Ascending aorta (tissue), 2 donors: ENCODE measurements around the gene SEC22B. TPM values are rescaled to one million over a fixed set of nuclear protein-coding genes. Genes with fewer than 3 reads are reported as not detected.
"Not testable (repeated sequence)": the region's sequence is repeated elsewhere in the genome, so short reads cannot be mapped to it uniquely, and the experiment has no call there.

Source experiments
- DNase-seq, 2 donors: peaks; one replicate each; pipeline ENCODE4 v3.0.0-alpha.2; 2019; ENCODE audit warnings: low spot score in 2 of 2
- H3K27ac ChIP-seq, 2 donors: fragments of 200-600 bp; sonication (generic); one replicate each; pipeline ENCODE4 v1.5.1; 2016 to 2017; ENCODE audit warnings: mild to moderate bottlenecking in 1 of 2
- H3K27me3 ChIP-seq: fragments of 200-600 bp; sonication (generic); one replicate; pipeline ENCODE4 v1.5.1; 2017
- H3K36me3 ChIP-seq, 2 donors: fragments of 200-600 bp; sonication (generic); one replicate each; pipeline ENCODE4 v1.5.1; 2016
- H3K4me1 ChIP-seq, 2 donors: fragments of 200-600 bp; sonication (generic); one replicate each; pipeline ENCODE4 v1.5.1; 2016 to 2017; ENCODE audit warnings: mild to moderate bottlenecking in 1 of 2
- H3K4me3 ChIP-seq, 2 donors: fragments of 200-600 bp; sonication (generic); one replicate each; pipeline ENCODE4 v1.5.1; 2016 to 2017; ENCODE audit warnings: mild to moderate bottlenecking in 1 of 2
- H3K9me3 ChIP-seq, 2 donors: fragments of 200-600 bp; sonication (generic); one replicate each; pipeline ENCODE4 v1.5.1; 2016
- intact Hi-C: fragments of 100-400 bp; cut with DNase I; formaldehyde crosslinking; loops from one replicate; pipeline ENCODE4 v1.15.1; 2023
- total RNA-seq: library from RNA; depleted of rRNA; stranded (reverse); fragments of >200 nt; gene quantifications from one replicate; pipeline ENCODE4 v1.1.0, GENCODE V29; 2016
- TF ChIP-seq, protein P1 (sequence below), 3 experiments: fragments of 200-600 bp in 2 of 3; fragments of 450-650 bp in 1 of 3; sonication (generic) in 2 of 3; IDR thresholded peaks; one replicate each; pipeline ENCODE4 v1.5.1; 2016 to 2019; ENCODE audit warnings: antibody characterized with exemption in 3 of 3, mild to moderate bottlenecking in 1 of 3, moderate library complexity in 1 of 3

The SEC22B gene
- total RNA-seq, 1 donor from 2014 or later = 16.8 TPM

DNA sequence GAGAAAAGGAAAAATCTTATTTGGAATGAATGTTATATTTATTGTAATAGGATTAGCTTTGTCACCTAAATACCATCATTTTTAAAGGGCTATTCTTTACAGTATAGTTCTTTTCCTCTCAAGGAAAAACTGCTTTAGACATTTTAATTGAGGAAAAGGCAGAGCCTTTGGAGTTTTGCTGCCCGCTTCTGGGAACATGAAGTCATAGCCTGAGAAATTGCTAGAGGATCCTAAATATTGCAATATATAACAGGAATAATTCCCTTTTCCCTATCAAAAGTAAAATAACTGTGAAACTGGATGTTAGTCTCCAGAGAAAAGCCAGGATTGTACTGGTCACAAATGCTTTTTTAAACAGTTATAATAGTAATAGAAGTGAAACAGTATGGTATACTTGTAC lies 30.5 kb downstream of the SEC22B start:
- not testable (repeated sequence) for DNase-seq, H3K27ac ChIP-seq, H3K36me3 ChIP-seq, H3K9me3 ChIP-seq, H3K27me3 ChIP-seq, H3K4me3 ChIP-seq
- TF ChIP-seq, protein P1, sequence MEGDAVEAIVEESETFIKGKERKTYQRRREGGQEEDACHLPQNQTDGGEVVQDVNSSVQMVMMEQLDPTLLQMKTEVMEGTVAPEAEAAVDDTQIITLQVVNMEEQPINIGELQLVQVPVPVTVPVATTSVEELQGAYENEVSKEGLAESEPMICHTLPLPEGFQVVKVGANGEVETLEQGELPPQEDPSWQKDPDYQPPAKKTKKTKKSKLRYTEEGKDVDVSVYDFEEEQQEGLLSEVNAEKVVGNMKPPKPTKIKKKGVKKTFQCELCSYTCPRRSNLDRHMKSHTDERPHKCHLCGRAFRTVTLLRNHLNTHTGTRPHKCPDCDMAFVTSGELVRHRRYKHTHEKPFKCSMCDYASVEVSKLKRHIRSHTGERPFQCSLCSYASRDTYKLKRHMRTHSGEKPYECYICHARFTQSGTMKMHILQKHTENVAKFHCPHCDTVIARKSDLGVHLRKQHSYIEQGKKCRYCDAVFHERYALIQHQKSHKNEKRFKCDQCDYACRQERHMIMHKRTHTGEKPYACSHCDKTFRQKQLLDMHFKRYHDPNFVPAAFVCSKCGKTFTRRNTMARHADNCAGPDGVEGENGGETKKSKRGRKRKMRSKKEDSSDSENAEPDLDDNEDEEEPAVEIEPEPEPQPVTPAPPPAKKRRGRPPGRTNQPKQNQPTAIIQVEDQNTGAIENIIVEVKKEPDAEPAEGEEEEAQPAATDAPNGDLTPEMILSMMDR (IDR thresholded peaks at IDR 0.05) = peak in 2 of 3 experiments; percentile 30 to 34
- H3K4me1 ChIP-seq = peaks cover 3 to 16% of the 10 kb centered on the region in 2 donors
- intact Hi-C loops = loop anchor here (5.0 kb wide), 1 partner anchor 274 kb away; no protein-coding TSS in a partner anchor

DNA sequence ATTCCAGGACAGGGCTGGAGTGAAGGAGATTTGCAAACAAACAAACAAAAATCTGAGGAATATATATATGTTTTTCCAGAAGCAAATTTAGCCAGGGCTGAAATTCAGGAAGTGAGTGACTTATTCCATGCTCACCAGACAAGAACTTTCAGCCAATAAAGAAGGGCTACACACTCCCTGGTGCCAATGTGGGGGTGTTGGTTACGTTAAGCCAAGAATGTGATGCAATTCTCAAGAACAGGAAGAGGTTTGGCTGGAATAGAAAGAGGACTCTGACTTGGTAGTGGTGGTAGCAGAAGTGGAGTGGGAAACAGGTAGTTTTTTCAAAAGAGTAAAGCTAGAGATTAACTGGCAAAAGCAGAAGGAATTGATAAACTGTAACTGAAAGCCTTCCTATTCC lies 31.7 kb downstream of the SEC22B start:
- H3K27ac ChIP-seq = peak overlapping the region; percentile 78 to 81
- not testable (repeated sequence) for H3K9me3 ChIP-seq, H3K36me3 ChIP-seq, H3K4me3 ChIP-seq, H3K27me3 ChIP-seq, DNase-seq
- H3K4me1 ChIP-seq = peaks cover 3 to 16% of the 10 kb centered on the region in 2 donors
- intact Hi-C loops = loop anchor here (5.0 kb wide), 1 partner anchor 272 kb away; no protein-coding TSS in a partner anchor

DNA sequence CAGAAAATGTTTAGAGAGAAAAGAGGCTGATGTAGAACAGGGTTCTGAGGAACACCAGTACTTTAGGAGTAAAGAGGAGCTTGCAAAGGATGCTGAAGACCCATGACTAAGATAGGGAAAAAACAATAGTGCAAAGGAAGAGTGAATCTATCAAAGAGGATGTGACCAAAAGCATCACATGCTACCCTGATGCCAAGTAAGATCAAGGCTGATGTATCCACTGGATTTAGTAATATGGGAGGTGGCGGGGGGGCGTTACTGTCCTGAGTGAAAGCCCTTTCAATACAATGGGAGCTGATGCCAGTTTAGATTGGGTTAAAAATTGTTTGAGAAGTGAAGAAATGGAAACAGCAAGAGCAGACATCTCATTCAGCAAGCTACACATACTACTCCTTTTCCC lies 32.2 kb downstream of the SEC22B start:
- intact Hi-C loops, DNase-seq, H3K27me3 ChIP-seq, H3K4me3 ChIP-seq, H3K9me3 ChIP-seq, H3K36me3 ChIP-seq: not testable (repeated sequence)
- Histone ChIP-seq H3K27ac (peak overlapping the region; percentile 78 to 80), H3K4me1 (peaks cover 3 to 16% of the 10 kb centered on the region in 2 donors)

DNA sequence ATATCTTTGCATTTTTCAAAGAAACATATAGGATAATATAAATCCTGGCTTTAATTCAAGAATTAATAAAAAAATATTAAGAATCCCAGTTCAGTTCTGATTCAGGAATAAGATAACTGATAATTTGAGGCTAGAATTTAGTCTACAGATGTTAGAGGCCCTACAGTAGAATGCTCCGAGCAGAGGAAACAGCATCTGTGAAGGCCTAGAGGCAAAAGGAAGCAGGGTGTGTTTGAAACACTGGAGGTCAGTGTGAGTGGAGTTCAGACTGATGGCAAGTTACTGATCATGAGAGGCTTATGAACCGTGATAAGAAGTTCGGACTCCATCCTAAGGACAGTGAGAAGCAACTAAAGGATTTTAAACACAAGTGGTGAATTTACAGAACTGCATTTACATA lies 33.0 kb downstream of the SEC22B start:
- intact Hi-C loops, DNase-seq, H3K9me3 ChIP-seq, H3K4me3 ChIP-seq, H3K36me3 ChIP-seq, H3K27me3 ChIP-seq: not testable (repeated sequence)
- Histone ChIP-seq H3K27ac (peak overlapping the region; percentile 78 to 80), H3K4me1 (peaks cover 3 to 16% of the 10 kb centered on the region in 2 donors)

DNA sequence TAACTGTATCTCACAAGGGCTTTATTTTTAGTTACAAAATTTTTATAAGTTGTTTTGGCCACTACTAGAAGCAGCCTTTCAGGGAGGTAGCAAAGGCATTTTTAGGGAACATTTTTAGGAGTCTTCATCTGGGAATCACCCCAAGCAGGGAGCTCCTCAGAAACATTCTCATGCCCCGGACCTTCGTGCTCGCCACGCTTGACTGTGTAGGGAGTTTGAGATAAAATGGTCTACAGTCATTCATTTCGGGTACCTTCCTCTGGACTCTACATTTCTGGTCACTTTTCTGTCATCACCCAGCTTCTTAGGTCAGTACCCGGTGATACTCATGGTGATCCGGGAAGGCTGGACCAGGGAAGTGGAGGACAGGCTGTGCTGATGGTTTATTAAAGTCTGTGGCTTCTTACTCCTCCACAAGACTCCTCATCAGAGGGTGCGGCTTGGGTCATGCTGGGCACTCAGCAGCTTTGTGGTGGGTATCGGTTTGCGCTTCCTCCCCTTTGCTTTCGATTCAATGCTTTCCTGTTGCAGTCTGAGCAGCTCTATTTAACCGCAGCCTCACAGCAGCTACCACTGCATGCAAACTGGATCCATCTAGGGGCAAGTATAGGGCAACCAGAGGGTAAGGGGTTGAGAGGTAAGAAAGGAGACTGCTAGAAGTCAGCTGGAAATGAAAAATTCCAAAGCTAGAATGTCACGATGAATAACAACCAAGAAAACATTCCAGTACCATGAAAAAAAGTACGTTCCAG lies 33.6 kb downstream of the SEC22B start:
- H3K9me3 ChIP-seq, H3K27me3 ChIP-seq, H3K4me3 ChIP-seq, H3K36me3 ChIP-seq, intact Hi-C loops: not testable (repeated sequence)
- DNase-seq = peak in 1 of 2 donors; percentile 75
- H3K4me1 ChIP-seq = peaks cover 3 to 16% of the 10 kb centered on the region in 2 donors
- peak overlapping the region; percentile 78 to 80 for H3K27ac ChIP-seq

DNA sequence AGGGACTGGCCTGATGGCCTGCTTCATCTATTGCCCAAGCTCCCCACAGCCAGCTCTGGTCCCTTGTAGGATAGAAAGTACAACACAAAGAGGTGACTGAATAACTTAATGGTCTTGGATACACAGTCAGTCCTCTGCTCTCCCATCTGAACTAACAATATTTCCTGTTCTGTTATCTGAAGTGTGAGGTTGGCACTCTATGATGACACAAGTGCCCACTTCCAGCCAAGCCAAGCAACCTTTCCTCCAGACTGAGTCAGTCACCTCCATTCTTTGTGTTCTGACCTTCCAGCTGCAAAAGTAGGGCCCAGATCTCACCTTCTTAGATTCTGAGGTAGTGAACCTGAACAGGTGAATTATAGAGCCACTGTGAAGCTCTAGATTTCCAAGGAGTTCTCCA lies 34.5 kb downstream of the SEC22B start:
- H3K27me3 ChIP-seq, intact Hi-C loops: not testable (repeated sequence)
- H3K27ac ChIP-seq = peak overlapping the region; percentile 78 to 80

DNA sequence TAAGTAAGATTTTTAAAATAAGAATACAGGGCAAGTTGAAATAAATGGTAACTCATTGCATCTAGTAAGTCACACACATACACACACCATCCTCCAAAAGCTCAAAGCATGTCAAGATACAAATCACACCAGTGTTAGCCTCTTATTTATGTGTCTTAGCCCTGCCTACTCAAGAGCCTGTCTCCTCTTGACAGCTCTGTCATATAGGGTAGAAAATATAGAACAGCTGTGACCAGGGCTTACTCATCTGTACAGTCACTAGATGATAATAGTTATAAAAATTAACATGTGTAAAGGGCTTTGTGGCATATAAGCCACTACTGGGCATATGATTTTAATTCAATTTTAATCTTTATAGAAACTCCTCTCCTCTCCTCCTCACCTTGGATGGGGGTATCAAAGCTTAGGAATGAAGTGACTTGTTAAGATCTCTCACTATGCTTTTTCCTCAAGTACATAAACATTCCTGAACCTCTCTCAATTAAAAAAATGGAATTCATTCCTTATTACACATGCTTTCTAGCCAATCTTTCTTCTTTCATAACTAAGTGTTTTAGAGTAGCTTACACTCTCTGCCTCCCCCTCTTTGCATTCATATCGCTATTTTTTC lies 35.6 kb downstream of the SEC22B start:
- intact Hi-C loops, H3K36me3 ChIP-seq, H3K4me3 ChIP-seq, H3K27me3 ChIP-seq, H3K9me3 ChIP-seq, DNase-seq: not testable (repeated sequence)
- H3K27ac ChIP-seq = peak overlapping the region in 1 of 2 donors; percentile 78
- peaks cover 3 to 16% of the 10 kb centered on the region in 2 donors for H3K4me1 ChIP-seq

More for the DNA sequence above, 34.5 kb downstream of the SEC22B start:
- not testable (repeated sequence) for DNase-seq, H3K36me3 ChIP-seq, H3K9me3 ChIP-seq, H3K4me3 ChIP-seq
- peaks cover 3 to 16% of the 10 kb centered on the region in 2 donors for H3K4me1 ChIP-seq

GRCh38 chr1:120136086-120136485 lies 40.2 kb downstream of the SEC22B start:
- H3K9me3 ChIP-seq, H3K4me1 ChIP-seq, H3K36me3 ChIP-seq, DNase-seq, H3K4me3 ChIP-seq, H3K27ac ChIP-seq, intact Hi-C loops, H3K27me3 ChIP-seq: not testable (repeated sequence)

GRCh38 chr1:120133928-120134325 lies 42.4 kb downstream of the SEC22B start:
- H3K27ac ChIP-seq, H3K4me1 ChIP-seq, H3K27me3 ChIP-seq, H3K36me3 ChIP-seq, DNase-seq, H3K4me3 ChIP-seq, H3K9me3 ChIP-seq: not testable (repeated sequence)
- intact Hi-C loops = loop anchor here (5.0 kb wide), 1 partner anchor 182 kb away; no protein-coding TSS in a partner anchor
